A673 (cell line): Measurements from ENCODE around the gene SEL1L3. TPM values are rescaled to one million over a fixed set of nuclear protein-coding genes. Genes with fewer than 3 reads are reported as not detected.

ENCODE experiments used
- BruUV-seq: library from RNA; stranded (reverse); fragments of 400-500 nt; replicated peaks from 2 replicates; lab custom pipeline; 2021; lab: Mats Ljungman, UMichigan
- CTCF ChIA-PET: fragments of 300-600 bp; sonication (Branson Sonifier 250); formaldehyde crosslinking; loops from one replicate; lab custom pipeline; 2022; ENCODE audit warnings: antibody characterized with exemption; lab: Charles Lee
- POLR2A ChIA-PET: fragments of 300-600 bp; sonication (Branson Sonifier 250); formaldehyde crosslinking; loops from one replicate; lab custom pipeline; 2022; ENCODE audit warnings: antibody characterized with exemption; ENCODE audit not compliant: low non-redundant PET; lab: Charles Lee
- DNase-seq: peaks from one replicate; pipeline ENCODE4 v3.0.0-alpha.2; 2015; ENCODE audit warnings: low spot score
- H3K27ac ChIP-seq: fragments of 200-600 bp; sonication (generic); 2 replicates; pipeline ENCODE4 v1.5.1; 2016; ENCODE audit warnings: mixed run types, low read depth, mild to moderate bottlenecking, mixed read lengths, antibody characterized with exemption, low read length; ENCODE audit not compliant: poor library complexity, severe bottlenecking
- H3K27me3 ChIP-seq: fragments of 200-600 bp; sonication (generic); replicated peaks from 2 replicates; pipeline ENCODE4 v1.6.1; 2017; ENCODE audit warnings: mixed run types, low read depth, mild to moderate bottlenecking, mixed read lengths, antibody characterized with exemption, low read length; ENCODE audit not compliant: insufficient read depth, poor library complexity
- H3K36me3 ChIP-seq: fragments of 200-600 bp; sonication (generic); 2 replicates; pipeline ENCODE4 v1.6.1; 2016; ENCODE audit warnings: mixed run types, mild to moderate bottlenecking, mixed read lengths, antibody characterized with exemption, low read length; ENCODE audit not compliant: insufficient read depth, poor library complexity, severe bottlenecking
- H3K4me1 ChIP-seq: fragments of 200-600 bp; sonication (generic); 2 replicates; pipeline ENCODE4 v1.6.1; 2017; ENCODE audit warnings: mixed run types, mild to moderate bottlenecking, mixed read lengths, antibody characterized with exemption, low read length; ENCODE audit not compliant: insufficient read depth, poor library complexity, severe bottlenecking
- H3K4me3 ChIP-seq: fragments of 200-600 bp; sonication (generic); 2 replicates; pipeline ENCODE4 v1.5.1; 2016; ENCODE audit warnings: low read depth, mixed run types, mild to moderate bottlenecking, mixed read lengths, low read length; ENCODE audit not compliant: poor library complexity, severe bottlenecking
- H3K9me3 ChIP-seq: fragments of 200-600 bp; sonication (generic); 2 replicates; pipeline ENCODE4 v1.6.1; 2016; ENCODE audit warnings: mixed run types, low read depth, mild to moderate bottlenecking, mixed read lengths, antibody characterized with exemption, low read length; ENCODE audit not compliant: poor library complexity, severe bottlenecking
- CTCF ChIP-seq: fragments of 300-800, 200-600 bp; sonication (generic); conservative IDR thresholded peaks from 2 replicates; pipeline ENCODE4 v1.5.1; 2017; ENCODE audit warnings: low read depth, mild to moderate bottlenecking, antibody characterized with exemption, low read length, moderate library complexity, mixed read lengths
- EZH2 ChIP-seq: fragments of 200-600 bp; sonication (generic); IDR thresholded peaks from 2 replicates; pipeline ENCODE4 v1.6.1; 2017; ENCODE audit warnings: borderline replicate concordance, low read depth, mild to moderate bottlenecking, mixed read lengths, antibody characterized with exemption, low read length; ENCODE audit not compliant: poor library complexity, severe bottlenecking
- intact Hi-C: fragments of 100-400 bp; cut with micrococcal nuclease; formaldehyde crosslinking; loops from one replicate; pipeline ENCODE4 v1.10.0; 2022; ENCODE audit not compliant: unreplicated experiment
- total RNA-seq: library from RNA; stranded (reverse); gene quantifications from 2 replicates; pipeline ENCODE4 v1.2.3, GENCODE V29; 2021

SEL1L3 gene
- total RNA-seq, 1 experiment from 2014 or later = 40.0 TPM

- no peaks in the 10 kb centered on the region for H3K27me3 ChIP-seq
- TF ChIP-seq EZH2 = no peak
- TF ChIP-seq CTCF = no peak
- H3K36me3 ChIP-seq = no peaks in the 10 kb centered on the region
- no peaks in the 10 kb centered on the region for H3K4me1 ChIP-seq
- ChIA-PET CTCF (no interaction called here), POLR2A (no interaction called here)
- no TSS peak for BruUV-seq
- H3K4me3 ChIP-seq = no peak overlapping the region
- H3K27ac ChIP-seq = no peak overlapping the region
- no peak for DNase-seq
- no peaks in the 10 kb centered on the region for H3K9me3 ChIP-seq
- intact Hi-C loops = no loop called here
Observed at GRCh38 chr4:25875281-25875745, 12.5 kb upstream of the SEL1L3 start.

- Histone ChIP-seq H3K36me3 (no peaks in the 10 kb centered on the region), H3K4me3 (no peak overlapping the region), H3K27me3 (no peaks in the 10 kb centered on the region), H3K4me1 (no peaks in the 10 kb centered on the region), H3K27ac (no peak overlapping the region), H3K9me3 (no peaks in the 10 kb centered on the region)
- BruUV-seq = no TSS peak
- no peak for DNase-seq
- POLR2A ChIA-PET = no interaction called here
- CTCF ChIA-PET = no interaction called here
- TF ChIP-seq CTCF (no peak), EZH2 (no peak)
- intact Hi-C loops = no loop called here
Observed at GRCh38 chr4:25874655-25875054, 11.9 kb upstream of the SEL1L3 start.

GRCh38 chr4:25873632-25874129 is 10.9 kb upstream of the SEL1L3 start:
- H3K36me3 ChIP-seq = no peaks in the 10 kb centered on the region
- H3K4me3 ChIP-seq = no peak overlapping the region
- H3K4me1 ChIP-seq = no peaks in the 10 kb centered on the region
- H3K9me3 ChIP-seq = no peaks in the 10 kb centered on the region
- H3K27me3 ChIP-seq = no peaks in the 10 kb centered on the region
- no peak overlapping the region for H3K27ac ChIP-seq
- CTCF ChIA-PET = no interaction called here
- no peak for DNase-seq
- BruUV-seq = no TSS peak
- intact Hi-C loops = no loop called here
- no peak for TF ChIP-seq CTCF
- TF ChIP-seq EZH2 = no peak
- POLR2A ChIA-PET = no interaction called here
